K562 (cell line): ENCODE data around the gene CALML6. TPM values are rescaled to one million over a fixed set of nuclear protein-coding genes. Genes with fewer than 3 reads are reported as not detected.

Experiments
- L3MBTL2 ChIP-seq: fragments of 450-650 bp; IDR thresholded peaks from 2 replicates; pipeline ENCODE4 v1.6.1; 2016; ENCODE audit warnings: mild to moderate bottlenecking, moderate library complexity
- YBX1 ChIP-seq: fragments of 450-650 bp; IDR thresholded peaks from 2 replicates; pipeline ENCODE4 v1.7.1; 2016; ENCODE audit warnings: mild to moderate bottlenecking
- polyA plus RNA-seq, 8 experiments: library from polyadenylated mRNA; depleted of rRNA in 4 of 8; stranded (reverse) in 5 of 8; unstranded in 3 of 8; fragments of >200 nt; fragmentation: Nextera tagmentation in 2 of 8; fragmentation: Illumina TruSeq in 1 of 8; extraction: Ambion mirVana in 2 of 8; extraction: Trizol in 1 of 8; gene quantifications; 2 replicates each; pipeline versions ENCODE4 v1.2.1 to v1.2.3, GENCODE V29; 2011 to 2014; ENCODE audit warnings: inconsistent platforms in 1 of 8, missing spikeins in 1 of 8
- total RNA-seq, 7 experiments: library from RNA; depleted of rRNA in 6 of 7; stranded (reverse); fragments of >200 nt in 6 of 7; fragmentation: Illumina TruSeq in 2 of 7; extraction: Trizol in 2 of 7; gene quantifications; 2 replicates each; pipeline versions ENCODE4 v1.2.1 to v1.2.3, GENCODE V29; 2011 to 2021; ENCODE audit warnings: low replicate concordance in 1 of 7
- TF ChIP-seq, protein P1 (sequence below), 2 experiments: IDR thresholded peaks in 1 of 2; conservative IDR thresholded peaks in 1 of 2; 2 replicates each; pipeline ENCODE4 v1.6.1; 2016; ENCODE audit warnings: low read depth in 2 of 2, mild to moderate bottlenecking in 1 of 2, missing compliant biosample characterization in 1 of 2, missing genetic modification characterization in 1 of 2, moderate library complexity in 1 of 2
- TF ChIP-seq, protein P2 (sequence below): sonication (generic); formaldehyde crosslinking; IDR thresholded peaks from 2 replicates; pipeline ENCODE4 v1.8.1; 2022; ENCODE audit warnings: missing genetic modification reagents
- TF ChIP-seq, protein P3 (sequence below), 2 experiments: fragments of 450-650 bp; IDR thresholded peaks; 2 replicates each; pipeline ENCODE4 v1.6.1; 2018; ENCODE audit warnings: mild to moderate bottlenecking in 2 of 2, low read depth in 1 of 2; ENCODE audit not compliant: partially characterized antibody in 2 of 2
- TF ChIP-seq, protein P4 (sequence below): fragments of 450-650 bp; IDR thresholded peaks from 2 replicates; pipeline ENCODE4 v1.6.1; 2016; ENCODE audit warnings: mild to moderate bottlenecking, moderate library complexity

The CALML6 gene
- total and polyA plus RNA-seq, 9 of the 15 experiments (the other 6 are each of a cell fraction or from before 2014, with no cell fraction given): 0.14 TPM; not detected in 8

DNA sequence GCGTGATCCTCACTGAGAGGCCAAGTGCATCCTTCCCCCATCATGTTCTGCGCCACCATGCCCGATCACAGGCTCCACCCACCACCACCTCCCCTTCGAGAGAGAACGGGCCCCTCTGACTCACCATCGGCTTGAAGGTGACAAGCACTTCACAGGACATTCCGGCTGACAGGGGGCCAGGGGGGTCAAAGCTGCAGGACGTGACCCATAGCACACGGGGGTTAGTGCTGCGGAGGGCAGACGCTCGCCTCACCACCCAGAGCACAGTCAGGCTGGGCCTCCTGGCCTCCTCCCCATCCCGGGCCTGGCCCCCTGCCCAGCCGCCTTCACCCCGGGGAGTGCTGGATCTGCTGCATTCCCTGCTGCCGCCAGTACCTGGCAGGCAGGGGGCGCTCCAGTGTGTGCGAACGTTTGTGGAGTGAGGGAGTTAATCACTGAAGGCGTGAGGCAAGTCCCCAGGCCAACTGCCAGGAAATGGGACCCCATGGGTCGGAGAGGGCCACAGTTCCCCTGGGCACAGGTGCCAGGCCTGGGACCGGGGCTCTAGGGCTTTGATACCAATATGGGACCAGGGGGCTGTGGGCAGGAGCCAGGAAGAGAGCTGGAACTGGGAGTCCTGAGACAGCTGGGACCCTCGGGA lies 44.9 kb downstream of the CALML6 start (continued):
- TF ChIP-seq, protein P1, sequence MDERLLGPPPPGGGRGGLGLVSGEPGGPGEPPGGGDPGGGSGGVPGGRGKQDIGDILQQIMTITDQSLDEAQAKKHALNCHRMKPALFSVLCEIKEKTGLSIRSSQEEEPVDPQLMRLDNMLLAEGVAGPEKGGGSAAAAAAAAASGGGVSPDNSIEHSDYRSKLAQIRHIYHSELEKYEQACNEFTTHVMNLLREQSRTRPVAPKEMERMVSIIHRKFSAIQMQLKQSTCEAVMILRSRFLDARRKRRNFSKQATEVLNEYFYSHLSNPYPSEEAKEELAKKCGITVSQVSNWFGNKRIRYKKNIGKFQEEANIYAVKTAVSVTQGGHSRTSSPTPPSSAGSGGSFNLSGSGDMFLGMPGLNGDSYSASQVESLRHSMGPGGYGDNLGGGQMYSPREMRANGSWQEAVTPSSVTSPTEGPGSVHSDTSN (CRISPR knock-in tag; IDR thresholded peaks at IDR 0.05; ENCODE audit: low read depth): no peak
- TF ChIP-seq, protein P1 (tag; conservative IDR thresholded peaks at IDR 0.05; ENCODE audit: low read depth): no peak
- TF ChIP-seq, protein P2, sequence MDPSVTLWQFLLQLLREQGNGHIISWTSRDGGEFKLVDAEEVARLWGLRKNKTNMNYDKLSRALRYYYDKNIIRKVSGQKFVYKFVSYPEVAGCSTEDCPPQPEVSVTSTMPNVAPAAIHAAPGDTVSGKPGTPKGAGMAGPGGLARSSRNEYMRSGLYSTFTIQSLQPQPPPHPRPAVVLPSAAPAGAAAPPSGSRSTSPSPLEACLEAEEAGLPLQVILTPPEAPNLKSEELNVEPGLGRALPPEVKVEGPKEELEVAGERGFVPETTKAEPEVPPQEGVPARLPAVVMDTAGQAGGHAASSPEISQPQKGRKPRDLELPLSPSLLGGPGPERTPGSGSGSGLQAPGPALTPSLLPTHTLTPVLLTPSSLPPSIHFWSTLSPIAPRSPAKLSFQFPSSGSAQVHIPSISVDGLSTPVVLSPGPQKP (CRISPR knock-in tag): no peak
- TF ChIP-seq, protein P3, sequence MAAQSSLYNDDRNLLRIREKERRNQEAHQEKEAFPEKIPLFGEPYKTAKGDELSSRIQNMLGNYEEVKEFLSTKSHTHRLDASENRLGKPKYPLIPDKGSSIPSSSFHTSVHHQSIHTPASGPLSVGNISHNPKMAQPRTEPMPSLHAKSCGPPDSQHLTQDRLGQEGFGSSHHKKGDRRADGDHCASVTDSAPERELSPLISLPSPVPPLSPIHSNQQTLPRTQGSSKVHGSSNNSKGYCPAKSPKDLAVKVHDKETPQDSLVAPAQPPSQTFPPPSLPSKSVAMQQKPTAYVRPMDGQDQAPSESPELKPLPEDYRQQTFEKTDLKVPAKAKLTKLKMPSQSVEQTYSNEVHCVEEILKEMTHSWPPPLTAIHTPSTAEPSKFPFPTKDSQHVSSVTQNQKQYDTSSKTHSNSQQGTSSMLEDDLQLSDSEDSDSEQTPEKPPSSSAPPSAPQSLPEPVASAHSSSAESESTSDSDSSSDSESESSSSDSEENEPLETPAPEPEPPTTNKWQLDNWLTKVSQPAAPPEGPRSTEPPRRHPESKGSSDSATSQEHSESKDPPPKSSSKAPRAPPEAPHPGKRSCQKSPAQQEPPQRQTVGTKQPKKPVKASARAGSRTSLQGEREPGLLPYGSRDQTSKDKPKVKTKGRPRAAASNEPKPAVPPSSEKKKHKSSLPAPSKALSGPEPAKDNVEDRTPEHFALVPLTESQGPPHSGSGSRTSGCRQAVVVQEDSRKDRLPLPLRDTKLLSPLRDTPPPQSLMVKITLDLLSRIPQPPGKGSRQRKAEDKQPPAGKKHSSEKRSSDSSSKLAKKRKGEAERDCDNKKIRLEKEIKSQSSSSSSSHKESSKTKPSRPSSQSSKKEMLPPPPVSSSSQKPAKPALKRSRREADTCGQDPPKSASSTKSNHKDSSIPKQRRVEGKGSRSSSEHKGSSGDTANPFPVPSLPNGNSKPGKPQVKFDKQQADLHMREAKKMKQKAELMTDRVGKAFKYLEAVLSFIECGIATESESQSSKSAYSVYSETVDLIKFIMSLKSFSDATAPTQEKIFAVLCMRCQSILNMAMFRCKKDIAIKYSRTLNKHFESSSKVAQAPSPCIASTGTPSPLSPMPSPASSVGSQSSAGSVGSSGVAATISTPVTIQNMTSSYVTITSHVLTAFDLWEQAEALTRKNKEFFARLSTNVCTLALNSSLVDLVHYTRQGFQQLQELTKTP (IDR thresholded peaks at IDR 0.05; ENCODE audit: low read depth in 1 of 2, partially characterized antibody in 2 of 2): no peak
- TF ChIP-seq YBX1: no peak
- peak; percentile 39; the same call in 1 of the 2 replicates for TF ChIP-seq L3MBTL2
- TF ChIP-seq, protein P4, sequence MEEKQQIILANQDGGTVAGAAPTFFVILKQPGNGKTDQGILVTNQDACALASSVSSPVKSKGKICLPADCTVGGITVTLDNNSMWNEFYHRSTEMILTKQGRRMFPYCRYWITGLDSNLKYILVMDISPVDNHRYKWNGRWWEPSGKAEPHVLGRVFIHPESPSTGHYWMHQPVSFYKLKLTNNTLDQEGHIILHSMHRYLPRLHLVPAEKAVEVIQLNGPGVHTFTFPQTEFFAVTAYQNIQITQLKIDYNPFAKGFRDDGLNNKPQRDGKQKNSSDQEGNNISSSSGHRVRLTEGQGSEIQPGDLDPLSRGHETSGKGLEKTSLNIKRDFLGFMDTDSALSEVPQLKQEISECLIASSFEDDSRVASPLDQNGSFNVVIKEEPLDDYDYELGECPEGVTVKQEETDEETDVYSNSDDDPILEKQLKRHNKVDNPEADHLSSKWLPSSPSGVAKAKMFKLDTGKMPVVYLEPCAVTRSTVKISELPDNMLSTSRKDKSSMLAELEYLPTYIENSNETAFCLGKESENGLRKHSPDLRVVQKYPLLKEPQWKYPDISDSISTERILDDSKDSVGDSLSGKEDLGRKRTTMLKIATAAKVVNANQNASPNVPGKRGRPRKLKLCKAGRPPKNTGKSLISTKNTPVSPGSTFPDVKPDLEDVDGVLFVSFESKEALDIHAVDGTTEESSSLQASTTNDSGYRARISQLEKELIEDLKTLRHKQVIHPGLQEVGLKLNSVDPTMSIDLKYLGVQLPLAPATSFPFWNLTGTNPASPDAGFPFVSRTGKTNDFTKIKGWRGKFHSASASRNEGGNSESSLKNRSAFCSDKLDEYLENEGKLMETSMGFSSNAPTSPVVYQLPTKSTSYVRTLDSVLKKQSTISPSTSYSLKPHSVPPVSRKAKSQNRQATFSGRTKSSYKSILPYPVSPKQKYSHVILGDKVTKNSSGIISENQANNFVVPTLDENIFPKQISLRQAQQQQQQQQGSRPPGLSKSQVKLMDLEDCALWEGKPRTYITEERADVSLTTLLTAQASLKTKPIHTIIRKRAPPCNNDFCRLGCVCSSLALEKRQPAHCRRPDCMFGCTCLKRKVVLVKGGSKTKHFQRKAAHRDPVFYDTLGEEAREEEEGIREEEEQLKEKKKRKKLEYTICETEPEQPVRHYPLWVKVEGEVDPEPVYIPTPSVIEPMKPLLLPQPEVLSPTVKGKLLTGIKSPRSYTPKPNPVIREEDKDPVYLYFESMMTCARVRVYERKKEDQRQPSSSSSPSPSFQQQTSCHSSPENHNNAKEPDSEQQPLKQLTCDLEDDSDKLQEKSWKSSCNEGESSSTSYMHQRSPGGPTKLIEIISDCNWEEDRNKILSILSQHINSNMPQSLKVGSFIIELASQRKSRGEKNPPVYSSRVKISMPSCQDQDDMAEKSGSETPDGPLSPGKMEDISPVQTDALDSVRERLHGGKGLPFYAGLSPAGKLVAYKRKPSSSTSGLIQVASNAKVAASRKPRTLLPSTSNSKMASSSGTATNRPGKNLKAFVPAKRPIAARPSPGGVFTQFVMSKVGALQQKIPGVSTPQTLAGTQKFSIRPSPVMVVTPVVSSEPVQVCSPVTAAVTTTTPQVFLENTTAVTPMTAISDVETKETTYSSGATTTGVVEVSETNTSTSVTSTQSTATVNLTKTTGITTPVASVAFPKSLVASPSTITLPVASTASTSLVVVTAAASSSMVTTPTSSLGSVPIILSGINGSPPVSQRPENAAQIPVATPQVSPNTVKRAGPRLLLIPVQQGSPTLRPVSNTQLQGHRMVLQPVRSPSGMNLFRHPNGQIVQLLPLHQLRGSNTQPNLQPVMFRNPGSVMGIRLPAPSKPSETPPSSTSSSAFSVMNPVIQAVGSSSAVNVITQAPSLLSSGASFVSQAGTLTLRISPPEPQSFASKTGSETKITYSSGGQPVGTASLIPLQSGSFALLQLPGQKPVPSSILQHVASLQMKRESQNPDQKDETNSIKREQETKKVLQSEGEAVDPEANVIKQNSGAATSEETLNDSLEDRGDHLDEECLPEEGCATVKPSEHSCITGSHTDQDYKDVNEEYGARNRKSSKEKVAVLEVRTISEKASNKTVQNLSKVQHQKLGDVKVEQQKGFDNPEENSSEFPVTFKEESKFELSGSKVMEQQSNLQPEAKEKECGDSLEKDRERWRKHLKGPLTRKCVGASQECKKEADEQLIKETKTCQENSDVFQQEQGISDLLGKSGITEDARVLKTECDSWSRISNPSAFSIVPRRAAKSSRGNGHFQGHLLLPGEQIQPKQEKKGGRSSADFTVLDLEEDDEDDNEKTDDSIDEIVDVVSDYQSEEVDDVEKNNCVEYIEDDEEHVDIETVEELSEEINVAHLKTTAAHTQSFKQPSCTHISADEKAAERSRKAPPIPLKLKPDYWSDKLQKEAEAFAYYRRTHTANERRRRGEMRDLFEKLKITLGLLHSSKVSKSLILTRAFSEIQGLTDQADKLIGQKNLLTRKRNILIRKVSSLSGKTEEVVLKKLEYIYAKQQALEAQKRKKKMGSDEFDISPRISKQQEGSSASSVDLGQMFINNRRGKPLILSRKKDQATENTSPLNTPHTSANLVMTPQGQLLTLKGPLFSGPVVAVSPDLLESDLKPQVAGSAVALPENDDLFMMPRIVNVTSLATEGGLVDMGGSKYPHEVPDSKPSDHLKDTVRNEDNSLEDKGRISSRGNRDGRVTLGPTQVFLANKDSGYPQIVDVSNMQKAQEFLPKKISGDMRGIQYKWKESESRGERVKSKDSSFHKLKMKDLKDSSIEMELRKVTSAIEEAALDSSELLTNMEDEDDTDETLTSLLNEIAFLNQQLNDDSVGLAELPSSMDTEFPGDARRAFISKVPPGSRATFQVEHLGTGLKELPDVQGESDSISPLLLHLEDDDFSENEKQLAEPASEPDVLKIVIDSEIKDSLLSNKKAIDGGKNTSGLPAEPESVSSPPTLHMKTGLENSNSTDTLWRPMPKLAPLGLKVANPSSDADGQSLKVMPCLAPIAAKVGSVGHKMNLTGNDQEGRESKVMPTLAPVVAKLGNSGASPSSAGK: no peak
